Measurements from ENCODE around the gene LUZP1. TPM values are rescaled to one million over a fixed set of nuclear protein-coding genes. Genes with fewer than 3 reads are reported as not detected.

LUZP1 gene
- total RNA-seq, 4 donors from 2014 or later = 16.7 to 17.7 (median 17.2) TPM

GRCh38 chr1:23110391-23110790, 58.3 kb downstream of the LUZP1 start:
- peaks cover 0 to 29% (median 4%) of the 10 kb centered on the region in 3 donors for H3K36me3 ChIP-seq
- peaks cover 0 to 43% (median 20%) of the 10 kb centered on the region in 4 donors for H3K4me1 ChIP-seq
- no peak for DNase-seq (ENCODE audit: low spot score in 2 of 2)
- H3K27me3 ChIP-seq = no peaks in the 10 kb centered on the region
- 97% methylated on average over 5 of the region's 5 CpGs for WGBS, 2 donors
- H3K27ac ChIP-seq = no peak overlapping the region
- TF ChIP-seq CTCF (IDR thresholded peaks at IDR 0.05) = no peak
- no peak for TF ChIP-seq EP300 (IDR thresholded peaks at IDR 0.05)
- no peak for TF ChIP-seq POLR2A (IDR thresholded peaks at IDR 0.05)
- H3K4me3 ChIP-seq = no peak overlapping the region
- no peaks in the 10 kb centered on the region for H3K9me3 ChIP-seq

- Histone ChIP-seq H3K4me1 (peaks cover 0 to 29% (median 15%) of the 10 kb centered on the region in 4 donors), H3K27me3 (no peaks in the 10 kb centered on the region), H3K27ac (no peak overlapping the region), H3K9me3 (no peaks in the 10 kb centered on the region), H3K36me3 (peaks cover 0 to 29% (median 4%) of the 10 kb centered on the region in 3 donors), H3K4me3 (no peak overlapping the region)
- 80 to 88% methylated on average over 4 of the region's 4 CpGs for WGBS, 2 donors
- no peak for DNase-seq (ENCODE audit: low spot score in 2 of 2)
- TF ChIP-seq EP300 (IDR thresholded peaks at IDR 0.05) (no peak), CTCF (IDR thresholded peaks at IDR 0.05) (no peak), POLR2A (IDR thresholded peaks at IDR 0.05) (no peak)
Measured at GRCh38 chr1:23108918-23109533, 59.6 kb downstream of the LUZP1 start.

- no peak for DNase-seq (ENCODE audit: low spot score in 2 of 2)
- Histone ChIP-seq H3K36me3 (peaks cover 0 to 22% (median 4%) of the 10 kb centered on the region in 3 donors), H3K27ac (peak overlapping the region in 3 of 4 donors; percentile 39 to 63 (median 47)), H3K27me3 (no peaks in the 10 kb centered on the region), H3K9me3 (no peaks in the 10 kb centered on the region), H3K4me3 (no peak overlapping the region), H3K4me1 (peaks cover 0 to 53% (median 35%) of the 10 kb centered on the region in 4 donors)
- TF ChIP-seq CTCF (IDR thresholded peaks at IDR 0.05) (no peak), EP300 (IDR thresholded peaks at IDR 0.05) (no peak), POLR2A (IDR thresholded peaks at IDR 0.05) (no peak)
- 58 to 67% methylated on average over 10 of the region's 10 CpGs for WGBS, 2 donors
Measured at GRCh38 chr1:23103001-23103889, 65.4 kb downstream of the LUZP1 start.

- TF ChIP-seq POLR2A (IDR thresholded peaks at IDR 0.05) (no peak), CTCF (IDR thresholded peaks at IDR 0.05) (no peak), EP300 (IDR thresholded peaks at IDR 0.05) (no peak)
- H3K4me3 ChIP-seq = no peak overlapping the region
- H3K9me3 ChIP-seq = no peaks in the 10 kb centered on the region
- no peaks in the 10 kb centered on the region for H3K27me3 ChIP-seq
- H3K27ac ChIP-seq = peak overlapping the region in 2 of 4 donors; percentile 10 to 75
- no peak for DNase-seq (ENCODE audit: low spot score in 2 of 2)
- WGBS, 2 donors = 17 to 43% methylated on average over 1 of the region's 1 CpG
- peaks cover 0 to 57% (median 35%) of the 10 kb centered on the region in 4 donors for H3K4me1 ChIP-seq
- peaks cover 0 to 13% (median 4%) of the 10 kb centered on the region in 3 donors for H3K36me3 ChIP-seq
Measured at GRCh38 chr1:23102289-23102688, 66.4 kb downstream of the LUZP1 start.

- Histone ChIP-seq H3K4me3 (no peak overlapping the region), H3K36me3 (peaks cover 0 to 9% (median 3%) of the 10 kb centered on the region in 3 donors), H3K27ac (peak overlapping the region in 2 of 4 donors; percentile 72 to 75), H3K4me1 (peaks cover 0 to 57% (median 35%) of the 10 kb centered on the region in 4 donors), H3K27me3 (no peaks in the 10 kb centered on the region), H3K9me3 (no peaks in the 10 kb centered on the region)
- no peak for TF ChIP-seq POLR2A (IDR thresholded peaks at IDR 0.05)
- no peak for TF ChIP-seq EP300 (IDR thresholded peaks at IDR 0.05)
- TF ChIP-seq CTCF (IDR thresholded peaks at IDR 0.05) = no peak
- no peak for DNase-seq (ENCODE audit: low spot score in 2 of 2)
- 74 to 82% methylated on average over 2 of the region's 2 CpGs for WGBS, 2 donors
Measured at GRCh38 chr1:23101887-23102286, 66.8 kb downstream of the LUZP1 start.

Data from tibial nerve (tissue), 4 donors.